Dermis microvascular lymphatic vessel endothelial cell (primary cell): ENCODE data around the gene S100A10. TPM values are rescaled to one million over a fixed set of nuclear protein-coding genes. Genes with fewer than 3 reads are reported as not detected.

Experiments
- DNase-seq, 2 donors: peaks; one replicate each; pipeline versions ENCODE4 v3.0.0 to v3.0.0-alpha.2; 2010; ENCODE audit warnings: low read depth in 2 of 2
- total RNA-seq: library from RNA; depleted of rRNA; stranded (reverse); fragments of >200 nt; gene quantifications from 2 replicates; pipeline ENCODE4 v1.2.1, GENCODE V29; 2014

The S100A10 gene
- total RNA-seq, 1 donor from 2014 or later: 126 TPM

- peak in 1 of 2 donors; percentile 55 for DNase-seq
These were observed 20.1 kb upstream of the S100A10 start for GRCh38 chr1:152013664-152014237.

- no peak for DNase-seq
These were observed 16.0 kb upstream of the S100A10 start for GRCh38 chr1:152009691-152010090.

GRCh38 chr1:152007047-152007446, 13.4 kb upstream of the S100A10 start:
- DNase-seq: no peak

GRCh38 chr1:152005360-152005912, 11.8 kb upstream of the S100A10 start:
- no peak for DNase-seq

GRCh38 chr1:152003846-152004442, 10.3 kb upstream of the S100A10 start:
- no peak for DNase-seq

GRCh38 chr1:152002960-152003359, 9.3 kb upstream of the S100A10 start:
- DNase-seq: no peak

GRCh38 chr1:152001631-152002584, 8.2 kb upstream of the S100A10 start:
- DNase-seq: peak; percentile 76 to 82

- DNase-seq: no peak
These were observed 7.4 kb upstream of the S100A10 start for GRCh38 chr1:152000964-152001630.

- no peak for DNase-seq
These were observed 5.1 kb upstream of the S100A10 start for GRCh38 chr1:151998611-151999362.

- no peak for DNase-seq
These were observed 3.6 kb upstream of the S100A10 start for GRCh38 chr1:151997284-151997570.

GRCh38 chr1:151995774-151996173, 2.1 kb upstream of the S100A10 start:
- no peak for DNase-seq

- DNase-seq: peak in 1 of 2 donors; percentile 66
These were observed 1.3 kb upstream of the S100A10 start for GRCh38 chr1:151994956-151995355.

- peak in 1 of 2 donors; percentile 60 for DNase-seq
These were observed 450 bp downstream of the S100A10 start for GRCh38 chr1:151993084-151993733.

GRCh38 chr1:151992303-151993083, 1.2 kb downstream of the S100A10 start:
- DNase-seq: peak; percentile 42 to 86

- DNase-seq: no peak
These were observed 1.9 kb downstream of the S100A10 start for GRCh38 chr1:151991663-151992302.

GRCh38 chr1:151990856-151991198, 2.8 kb downstream of the S100A10 start:
- peak in 1 of 2 donors; percentile 70 for DNase-seq

- DNase-seq: peak in 1 of 2 donors; percentile 30
These were observed 3.4 kb downstream of the S100A10 start for GRCh38 chr1:151990058-151990855.

- peak in 1 of 2 donors; percentile 78 for DNase-seq
These were observed 4.3 kb downstream of the S100A10 start for GRCh38 chr1:151989211-151989862.
